ENCODE measurements around the gene TAMALIN. TPM values are rescaled to one million over a fixed set of nuclear protein-coding genes. Genes with fewer than 3 reads are reported as not detected.

Gene TAMALIN
- total and polyA plus RNA-seq, 9 donors: 16.8 to 84.1 (median 32.2) TPM

DNA sequence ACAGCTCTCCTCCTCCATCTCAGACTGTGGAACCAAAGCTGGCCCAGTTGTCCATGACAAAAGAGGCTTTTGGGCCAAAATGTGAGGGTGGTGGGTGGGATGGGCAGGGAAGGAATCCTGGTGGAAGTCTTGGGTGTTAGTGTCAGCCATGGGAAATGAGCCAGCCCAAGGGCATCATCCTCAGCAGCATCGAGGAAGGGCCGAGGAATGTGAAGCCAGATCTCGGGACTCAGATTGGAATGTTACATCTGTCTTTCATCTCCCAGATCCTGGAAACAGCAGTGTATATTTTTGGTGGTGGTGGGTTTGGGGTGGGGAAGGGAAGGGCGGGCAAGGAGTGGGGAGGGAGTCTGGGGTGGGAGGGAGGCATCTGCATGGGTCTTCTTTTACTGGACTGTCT is 11.8 kb upstream of the TAMALIN start:
- H3K36me3 ChIP-seq: no peaks in the 10 kb centered on the region
- intact Hi-C loops (cut with DNase I): no loop called here
- no peaks in the 10 kb centered on the region for H3K27me3 ChIP-seq
- TF ChIP-seq EP300 (IDR thresholded peaks at IDR 0.05): no peak
- TF ChIP-seq, protein P1, sequence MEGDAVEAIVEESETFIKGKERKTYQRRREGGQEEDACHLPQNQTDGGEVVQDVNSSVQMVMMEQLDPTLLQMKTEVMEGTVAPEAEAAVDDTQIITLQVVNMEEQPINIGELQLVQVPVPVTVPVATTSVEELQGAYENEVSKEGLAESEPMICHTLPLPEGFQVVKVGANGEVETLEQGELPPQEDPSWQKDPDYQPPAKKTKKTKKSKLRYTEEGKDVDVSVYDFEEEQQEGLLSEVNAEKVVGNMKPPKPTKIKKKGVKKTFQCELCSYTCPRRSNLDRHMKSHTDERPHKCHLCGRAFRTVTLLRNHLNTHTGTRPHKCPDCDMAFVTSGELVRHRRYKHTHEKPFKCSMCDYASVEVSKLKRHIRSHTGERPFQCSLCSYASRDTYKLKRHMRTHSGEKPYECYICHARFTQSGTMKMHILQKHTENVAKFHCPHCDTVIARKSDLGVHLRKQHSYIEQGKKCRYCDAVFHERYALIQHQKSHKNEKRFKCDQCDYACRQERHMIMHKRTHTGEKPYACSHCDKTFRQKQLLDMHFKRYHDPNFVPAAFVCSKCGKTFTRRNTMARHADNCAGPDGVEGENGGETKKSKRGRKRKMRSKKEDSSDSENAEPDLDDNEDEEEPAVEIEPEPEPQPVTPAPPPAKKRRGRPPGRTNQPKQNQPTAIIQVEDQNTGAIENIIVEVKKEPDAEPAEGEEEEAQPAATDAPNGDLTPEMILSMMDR (IDR thresholded peaks at IDR 0.05): no peak
- TF ChIP-seq POLR2A (IDR thresholded peaks at IDR 0.05): no peak
- no peak overlapping the region for H3K27ac ChIP-seq
- no peak for DNase-seq
- H3K4me3 ChIP-seq: no peak overlapping the region
- no peaks in the 10 kb centered on the region for H3K4me1 ChIP-seq (ENCODE audit: insufficient read depth)
- no peaks in the 10 kb centered on the region for H3K9me3 ChIP-seq
- WGBS, 3 donors: 63 to 67% (median 66%) methylated on average over 4 of the region's 4 CpGs

DNA sequence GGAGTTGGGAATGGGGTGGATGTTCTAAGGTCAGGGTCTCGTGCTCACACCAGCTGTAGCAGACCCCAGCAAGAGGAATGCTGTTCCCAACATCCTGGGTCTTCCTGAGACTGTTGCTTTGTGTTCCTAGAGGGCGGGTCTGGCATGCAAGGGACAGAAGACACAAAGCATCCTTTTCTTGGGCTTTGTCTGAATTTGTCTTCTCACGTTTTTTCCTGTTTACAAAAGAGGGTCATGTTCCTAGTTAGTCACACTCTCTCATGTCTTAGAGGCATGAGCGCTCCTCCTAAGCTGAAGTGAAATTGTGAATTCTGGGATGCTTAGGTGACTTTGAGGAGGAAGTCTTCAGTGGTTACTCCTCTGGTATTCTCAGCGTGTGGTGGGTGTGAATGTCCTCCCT is 9.6 kb upstream of the TAMALIN start:
- TF ChIP-seq POLR2A (IDR thresholded peaks at IDR 0.05) (no peak), EP300 (IDR thresholded peaks at IDR 0.05) (no peak)
- TF ChIP-seq, protein P1 (IDR thresholded peaks at IDR 0.05): no peak
- DNase-seq: no peak

DNA sequence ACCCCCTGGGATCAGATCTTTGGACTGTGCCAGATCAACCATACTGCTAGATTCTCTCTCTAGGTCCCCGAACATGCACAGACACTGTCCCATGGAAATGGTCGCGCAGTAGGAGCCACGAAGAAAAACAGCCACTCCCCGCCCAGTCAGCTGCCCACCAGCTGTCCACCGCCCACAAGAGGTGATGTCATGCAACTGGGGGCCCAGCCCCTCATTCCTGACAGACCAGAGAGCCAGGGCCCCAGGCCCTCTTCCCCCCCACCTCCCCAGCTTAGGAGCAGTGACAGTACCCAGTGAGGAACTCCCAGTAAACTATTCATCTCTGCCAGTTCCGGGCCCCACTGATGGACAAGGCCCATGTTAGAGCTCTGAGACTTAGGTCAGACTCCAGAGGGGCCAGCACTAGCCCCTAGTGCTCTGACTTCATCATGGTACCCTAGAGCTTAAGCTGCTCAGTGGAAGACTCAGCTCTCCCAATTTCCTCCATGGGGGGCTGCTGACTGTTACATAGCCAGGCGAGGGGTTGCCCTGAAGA is 3.7 kb upstream of the TAMALIN start:
- no peaks in the 10 kb centered on the region for H3K36me3 ChIP-seq
- no peaks in the 10 kb centered on the region for H3K4me1 ChIP-seq (ENCODE audit: insufficient read depth)
- H3K27ac ChIP-seq: no peak overlapping the region
- DNase-seq: no peak
- H3K9me3 ChIP-seq: no peaks in the 10 kb centered on the region
- H3K27me3 ChIP-seq: no peaks in the 10 kb centered on the region
- intact Hi-C loops (cut with DNase I): loop anchor here in 2 of 4 donors (2.0 kb wide), 1 partner anchor 20 kb away; no protein-coding TSS in a partner anchor
- WGBS, 3 donors: 85 to 88% (median 85%) methylated on average over 8 of the region's 8 CpGs
- H3K4me3 ChIP-seq: no peak overlapping the region
- TF ChIP-seq EP300 (IDR thresholded peaks at IDR 0.05) (no peak), POLR2A (IDR thresholded peaks at IDR 0.05) (no peak)
- TF ChIP-seq, protein P1 (IDR thresholded peaks at IDR 0.05): no peak

More for the DNA sequence above, 9.6 kb upstream of the TAMALIN start:
- no peaks in the 10 kb centered on the region for H3K36me3 ChIP-seq
- no peaks in the 10 kb centered on the region for H3K9me3 ChIP-seq
- H3K4me1 ChIP-seq (ENCODE audit: insufficient read depth): no peaks in the 10 kb centered on the region
- H3K27me3 ChIP-seq: no peaks in the 10 kb centered on the region
- H3K27ac ChIP-seq: no peak overlapping the region
- no peak overlapping the region for H3K4me3 ChIP-seq
- 82 to 87% (median 82%) methylated on average over 5 of the region's 5 CpGs for WGBS, 3 donors
- intact Hi-C loops (cut with DNase I): no loop called here

DNA sequence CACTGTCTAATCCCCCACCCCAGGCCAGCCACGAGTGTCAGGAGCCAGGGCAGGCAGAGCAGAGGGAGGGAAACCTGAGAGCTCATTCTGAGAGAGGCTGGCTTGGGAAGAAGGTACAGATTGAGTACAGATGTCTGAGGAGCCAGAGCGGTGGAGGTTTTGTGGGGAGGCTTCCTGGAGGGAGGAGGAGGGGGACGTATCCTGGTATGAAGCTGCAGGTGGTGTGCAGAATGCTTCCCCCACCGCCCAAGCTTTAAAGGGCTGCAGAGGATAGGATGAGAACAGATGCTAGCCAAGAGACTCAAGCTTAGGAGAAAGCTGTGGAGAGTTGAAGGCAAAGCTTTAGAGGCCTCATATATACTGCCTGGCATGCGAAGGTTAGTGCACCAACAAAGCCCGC is 3.2 kb upstream of the TAMALIN start:
- Histone ChIP-seq H3K27ac (no peak overlapping the region), H3K9me3 (no peaks in the 10 kb centered on the region), H3K4me3 (no peak overlapping the region), H3K36me3 (no peaks in the 10 kb centered on the region), H3K4me1 (ENCODE audit: insufficient read depth) (peaks cover 1% of the 10 kb centered on the region), H3K27me3 (no peaks in the 10 kb centered on the region)
- TF ChIP-seq EP300 (IDR thresholded peaks at IDR 0.05) (no peak), POLR2A (IDR thresholded peaks at IDR 0.05) (no peak)
- TF ChIP-seq, protein P1 (IDR thresholded peaks at IDR 0.05): no peak
- intact Hi-C loops (cut with DNase I): loop anchor here in 2 of 4 donors (2.0 kb wide), 1 partner anchor 19 kb away; no protein-coding TSS in a partner anchor
- WGBS, 3 donors: 57 to 75% (median 63%) methylated on average over 6 of the region's 6 CpGs
- DNase-seq: no peak

Data from ovary (tissue), 9 donors.